A549 (cell line): Measurements from ENCODE around the gene SLX1A. TPM values are rescaled to one million over a fixed set of nuclear protein-coding genes. Genes with fewer than 3 reads are reported as not detected.
A peak's percentile ranks its signal among the peaks of the same experiment; 100 is the strongest.

ENCODE experiments used
- ATAC-seq, 2 experiments: fragments of 200-7000 bp in 1 of 2; fragments of >200 bp in 1 of 2; cut with Nextera tagmentation in 1 of 2; cut with Tn5 transposase in 1 of 2; 3 replicates each; pipeline versions ENCODE4 v1.8.0 to v1.9.1; 2018 to 2020; ENCODE audit warnings: mild to moderate bottlenecking in 1 of 2, moderate library complexity in 1 of 2
- CTCF ChIA-PET: fragments of 300-600 bp; sonication (Branson Sonifier 250); formaldehyde crosslinking; extraction: SDS; loops from one replicate; lab custom pipeline; 2021; ENCODE audit warnings: antibody characterized with exemption, inconsistent platforms; lab: Yijun Ruan, JAX
- POLR2A ChIA-PET: fragments of 350-600 bp; formaldehyde crosslinking; extraction: SDS; loops from one replicate; lab custom pipeline; 2021; ENCODE audit warnings: antibody characterized with exemption, inconsistent platforms; lab: Yijun Ruan, JAX
- DNase-seq, 2 experiments: peaks; one replicate each; pipeline versions ENCODE4 v3.0.0 to v3.0.0-alpha.2; 2011 to 2016; ENCODE audit warnings: low read depth in 1 of 2, low spot score in 1 of 2
- FAIRE-seq: peaks from 2 replicates; lab custom pipeline; 2011; peaks lifted over from hg19 to GRCh38; lab: Jason Lieb, UNC
- H3K27ac ChIP-seq, 2 experiments: fragments of >200 bp; sonication (Bioruptor Twin); formaldehyde crosslinking; 3 replicates each; pipeline ENCODE4 v1.5.1; 2016 to 2017
- H3K4me1 ChIP-seq: fragments of >200 bp; sonication (Bioruptor Twin); formaldehyde crosslinking; 3 replicates; pipeline ENCODE4 v1.6.1; 2016
- H3K4me2 ChIP-seq: fragments of >200 bp; sonication (Bioruptor Twin); formaldehyde crosslinking; 3 replicates; pipeline ENCODE4 v1.6.1; 2016
- H3K4me3 ChIP-seq: fragments of >200 bp; sonication (Bioruptor Twin); formaldehyde crosslinking; 3 replicates; pipeline ENCODE4 v1.5.1; 2016
- H3K9me3 ChIP-seq: fragments of >200 bp; sonication (Bioruptor Twin); formaldehyde crosslinking; 3 replicates; pipeline ENCODE4 v1.6.1; 2016
- CBX2 ChIP-seq: fragments of 200-600 bp; sonication (generic); IDR thresholded peaks from 2 replicates; pipeline ENCODE4 v1.6.1; 2016; ENCODE audit warnings: low read depth, mild to moderate bottlenecking, borderline replicate concordance
- CBX8 ChIP-seq: fragments of 200-600 bp; sonication (generic); IDR thresholded peaks from 2 replicates; pipeline ENCODE4 v1.6.1; 2016
- EP300 ChIP-seq, 2 experiments: fragments of >200 bp; sonication (Bioruptor Twin); formaldehyde crosslinking; IDR thresholded peaks; 2 replicates in 1 of 2; 3 replicates in 1 of 2; pipeline ENCODE4 v1.6.1; 2016 to 2017
- FOSB ChIP-seq: fragments of 250-450 bp; sonication (Bioruptor Pico); IDR thresholded peaks from 2 replicates; pipeline ENCODE4 v1.5.0; 2020; ENCODE audit warnings: mild to moderate bottlenecking, moderate library complexity
- FOSL2 ChIP-seq, 2 experiments: fragments of 450-650 bp in 1 of 2; fragments of >200 bp in 1 of 2; sonication (Bioruptor Twin) in 1 of 2; formaldehyde crosslinking; IDR thresholded peaks; 2 replicates each; pipeline versions ENCODE4 v1.5.0 to v1.6.1; 2016 to 2020; ENCODE audit warnings: mild to moderate bottlenecking in 1 of 2, moderate library complexity in 1 of 2
- GATA3 ChIP-seq: IDR thresholded peaks from 2 replicates; pipeline ENCODE4 v1.6.1; 2012; ENCODE audit warnings: borderline replicate concordance
- HDAC2 ChIP-seq: fragments of 200-600 bp; sonication (generic); IDR thresholded peaks from 2 replicates; pipeline ENCODE4 v1.6.1; 2016
- HOXA7 ChIP-seq: fragments of 250-450 bp; sonication (Bioruptor Pico); IDR thresholded peaks from 2 replicates; pipeline ENCODE4 v1.5.0; 2020; ENCODE audit warnings: mild to moderate bottlenecking, moderate library complexity
- KDM5A ChIP-seq: fragments of 200-600 bp; sonication (generic); IDR thresholded peaks from 2 replicates; pipeline ENCODE4 v1.6.1; 2016; ENCODE audit warnings: antibody characterized with exemption, mild to moderate bottlenecking
- MAZ ChIP-seq: fragments of 150-350 bp; IDR thresholded peaks from 2 replicates; pipeline ENCODE4 v1.6.1; 2014; ENCODE audit warnings: antibody characterized with exemption, low read depth, low read length, borderline replicate concordance
- POLR2AphosphoS2 ChIP-seq: conservative IDR thresholded peaks from 2 replicates; pipeline ENCODE4 v1.6.1; 2012; ENCODE audit warnings: low read length, improper control_type of control experiment, inconsistent platforms
- RAD21 ChIP-seq, 2 experiments: fragments of >200 bp in 1 of 2; sonication (Bioruptor Twin) in 1 of 2; formaldehyde crosslinking in 1 of 2; IDR thresholded peaks in 1 of 2; conservative IDR thresholded peaks in 1 of 2; 2 replicates in 1 of 2; 3 replicates in 1 of 2; pipeline ENCODE4 v1.6.1; 2012 to 2018; ENCODE audit warnings: inconsistent platforms in 1 of 2
- RFX5 ChIP-seq: fragments of 450-650 bp; IDR thresholded peaks from 2 replicates; pipeline ENCODE4 v1.7.1; 2014; ENCODE audit warnings: antibody characterized with exemption, mild to moderate bottlenecking, moderate library complexity
- RNF2 ChIP-seq: fragments of 200-600 bp; sonication (generic); IDR thresholded peaks from 2 replicates; pipeline ENCODE4 v1.6.1; 2016; ENCODE audit warnings: low read depth, mild to moderate bottlenecking, antibody characterized with exemption, moderate library complexity, borderline replicate concordance
- ZNF302 ChIP-seq: fragments of 250-450 bp; sonication (Bioruptor Pico); IDR thresholded peaks from 2 replicates; pipeline ENCODE4 v1.9.0; 2021; ENCODE audit warnings: inconsistent platforms, mild to moderate bottlenecking, moderate library complexity
- WGBS: methylation state at CpG from one replicate; pipeline ENCODE4 v1.1.6; 2017; ENCODE audit errors: missing lambda C conversion rate; 5-methylcytosine and 5-hydroxymethylcytosine counted together
- polyA plus RNA-seq, 4 experiments: library from polyadenylated mRNA; depleted of rRNA in 3 of 4; stranded (reverse); fragments of >200 nt; fragmentation: RNase III in 1 of 4; extraction: RNeasy Plus Mini Kit Qiagen cat#74134 plus additional on column Dnase treatment in 1 of 4; gene quantifications; 2 replicates in 3 of 4; 3 replicates in 1 of 4; pipeline ENCODE4 v1.2.3, GENCODE V29; 2011 to 2017
- TF ChIP-seq, protein P1 (sequence below): fragments of >200 bp; sonication (Bioruptor Twin); formaldehyde crosslinking; IDR thresholded peaks from 2 replicates; pipeline ENCODE4 v1.6.1; 2016
- TF ChIP-seq, protein P2 (sequence below): fragments of 250-450 bp; sonication (Bioruptor Pico); IDR thresholded peaks from 2 replicates; pipeline ENCODE4 v1.5.0; 2020; ENCODE audit warnings: low read depth, mild to moderate bottlenecking, moderate library complexity
- TF ChIP-seq, protein P3 (sequence below): fragments of 250-450 bp; sonication (Bioruptor Pico); IDR thresholded peaks from 2 replicates; pipeline ENCODE4 v1.5.0; 2021; ENCODE audit warnings: mild to moderate bottlenecking, moderate library complexity, borderline replicate concordance

The SLX1A gene
- polyA plus RNA-seq, 2 of the 4 experiments (the other 2 are of a cell fraction): 3.5 to 28.4 TPM

DNA sequence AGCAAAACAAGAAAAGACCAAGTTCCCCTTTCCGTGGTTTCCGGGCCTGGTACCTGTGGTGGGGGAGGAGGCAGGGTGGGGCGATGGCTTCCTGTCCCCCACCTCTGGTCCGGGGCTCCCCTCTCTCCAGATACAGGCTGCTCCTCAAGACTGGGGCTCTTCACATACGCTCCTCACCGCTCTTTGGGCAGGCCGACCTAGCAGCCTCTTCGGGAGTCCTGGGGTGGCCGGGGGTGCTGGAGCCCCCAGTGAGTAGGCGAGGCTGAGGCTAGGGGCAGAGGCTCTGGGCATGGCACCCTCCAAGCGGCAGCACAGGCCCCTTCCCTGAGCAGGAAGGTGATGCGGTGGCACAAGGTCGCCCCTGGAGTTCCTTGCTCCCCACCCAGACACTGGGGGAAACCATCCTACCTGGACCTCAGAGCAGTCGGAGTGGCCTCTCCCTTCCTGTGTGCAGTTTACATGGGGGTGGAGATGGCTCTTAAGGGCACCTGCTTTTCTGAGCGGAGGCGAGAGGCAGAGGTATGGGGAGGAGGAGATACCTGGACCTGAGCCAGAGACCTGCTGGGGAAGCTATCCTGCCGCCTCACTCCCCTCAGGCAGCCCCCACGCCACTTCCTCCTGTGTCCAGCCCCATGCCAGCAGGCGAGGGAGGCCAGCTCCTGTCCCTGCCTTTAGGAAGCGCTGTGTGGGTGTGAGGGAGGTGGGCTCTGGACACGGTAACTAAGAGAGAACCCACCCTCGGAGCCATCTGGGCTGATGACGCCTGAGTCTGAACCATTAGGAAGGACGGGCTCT, 9.4 kb upstream of the SLX1A start (continued):
- TF ChIP-seq HDAC2 (no peak), ZNF302 (CRISPR knock-in tag) (no peak), EP300 (IDR thresholded peaks at IDR 0.05) (no peak)

DNA sequence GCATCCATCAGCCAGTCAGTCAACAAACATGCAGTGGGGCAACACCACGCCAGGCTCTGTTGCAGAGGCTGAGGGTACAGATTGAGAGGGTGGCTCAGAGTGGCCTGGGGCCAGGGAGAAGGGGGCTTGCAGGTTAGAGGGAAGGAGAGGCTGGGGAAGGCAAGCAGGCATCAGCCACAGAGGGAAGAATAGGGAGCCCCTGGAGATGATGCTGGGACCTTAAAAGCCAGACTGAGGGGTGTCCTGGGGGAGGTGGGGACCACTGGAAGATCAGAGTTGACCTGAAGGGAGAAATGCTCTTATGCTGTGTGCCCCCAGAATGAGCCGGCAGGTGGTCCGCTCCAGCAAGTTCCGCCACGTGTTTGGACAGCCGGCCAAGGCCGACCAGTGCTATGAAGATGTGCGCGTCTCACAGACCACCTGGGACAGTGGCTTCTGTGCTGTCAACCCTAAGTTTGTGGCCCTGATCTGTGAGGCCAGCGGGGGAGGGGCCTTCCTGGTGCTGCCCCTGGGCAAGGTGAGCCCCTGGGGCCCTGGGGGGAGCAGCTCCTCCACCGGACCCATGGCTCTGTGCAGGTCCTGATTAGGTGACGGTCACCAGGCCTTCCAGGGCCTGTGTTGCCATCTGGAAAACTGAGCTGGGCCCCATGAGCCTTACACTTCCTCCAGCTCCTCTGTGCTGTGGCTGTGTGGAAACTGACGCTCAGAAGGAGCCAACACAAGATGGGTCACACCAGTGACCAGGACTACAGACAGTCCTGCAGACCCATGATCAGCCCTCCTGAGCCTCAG, 8.6 kb upstream of the SLX1A start:
- H3K9me3 ChIP-seq: no peaks in the 10 kb centered on the region
- H3K4me3 ChIP-seq: no peak overlapping the region
- H3K4me2 ChIP-seq: no peak overlapping the region
- whole genome bisulfite sequencing: 84% methylated on average over 12 of the region's 13 CpGs
- H3K27ac ChIP-seq: peak overlapping the region in 1 of 2 experiments; percentile 29; a peak in 3 of 6 replicates
- peaks cover 20% of the 10 kb centered on the region; the same call in 2 of the 3 replicates for H3K4me1 ChIP-seq
- FAIRE-seq: no peak
- ChIA-PET CTCF (interaction anchor here (0.5 to 1.5 kb wide), 2 partner anchors 94 to 783 kb away, joined by 3 to 4 read pairs; partner anchors contain the start of gene TBX6), POLR2A (no interaction called here)
- DNase-seq: no peak
- no peak for ATAC-seq
- no peak for TF ChIP-seq EP300 (IDR thresholded peaks at IDR 0.05)
- no peak for TF ChIP-seq RNF2
- TF ChIP-seq HOXA7 (CRISPR knock-in tag): no peak
- TF ChIP-seq, protein P1, sequence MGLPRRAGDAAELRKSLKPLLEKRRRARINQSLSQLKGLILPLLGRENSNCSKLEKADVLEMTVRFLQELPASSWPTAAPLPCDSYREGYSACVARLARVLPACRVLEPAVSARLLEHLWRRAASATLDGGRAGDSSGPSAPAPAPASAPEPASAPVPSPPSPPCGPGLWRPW: no peak
- TF ChIP-seq RFX5: no peak
- TF ChIP-seq FOSL2 (IDR thresholded peaks at IDR 0.05): no peak
- TF ChIP-seq FOSL2 (CRISPR knock-in tag; IDR thresholded peaks at IDR 0.05): no peak
- TF ChIP-seq POLR2AphosphoS2: no peak
- TF ChIP-seq, protein P2, sequence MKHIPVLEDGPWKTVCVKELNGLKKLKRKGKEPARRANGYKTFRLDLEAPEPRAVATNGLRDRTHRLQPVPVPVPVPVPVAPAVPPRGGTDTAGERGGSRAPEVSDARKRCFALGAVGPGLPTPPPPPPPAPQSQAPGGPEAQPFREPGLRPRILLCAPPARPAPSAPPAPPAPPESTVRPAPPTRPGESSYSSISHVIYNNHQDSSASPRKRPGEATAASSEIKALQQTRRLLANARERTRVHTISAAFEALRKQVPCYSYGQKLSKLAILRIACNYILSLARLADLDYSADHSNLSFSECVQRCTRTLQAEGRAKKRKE: no peak
- no peak for TF ChIP-seq FOSB
- TF ChIP-seq, all 56 proteins: peak for 0

DNA sequence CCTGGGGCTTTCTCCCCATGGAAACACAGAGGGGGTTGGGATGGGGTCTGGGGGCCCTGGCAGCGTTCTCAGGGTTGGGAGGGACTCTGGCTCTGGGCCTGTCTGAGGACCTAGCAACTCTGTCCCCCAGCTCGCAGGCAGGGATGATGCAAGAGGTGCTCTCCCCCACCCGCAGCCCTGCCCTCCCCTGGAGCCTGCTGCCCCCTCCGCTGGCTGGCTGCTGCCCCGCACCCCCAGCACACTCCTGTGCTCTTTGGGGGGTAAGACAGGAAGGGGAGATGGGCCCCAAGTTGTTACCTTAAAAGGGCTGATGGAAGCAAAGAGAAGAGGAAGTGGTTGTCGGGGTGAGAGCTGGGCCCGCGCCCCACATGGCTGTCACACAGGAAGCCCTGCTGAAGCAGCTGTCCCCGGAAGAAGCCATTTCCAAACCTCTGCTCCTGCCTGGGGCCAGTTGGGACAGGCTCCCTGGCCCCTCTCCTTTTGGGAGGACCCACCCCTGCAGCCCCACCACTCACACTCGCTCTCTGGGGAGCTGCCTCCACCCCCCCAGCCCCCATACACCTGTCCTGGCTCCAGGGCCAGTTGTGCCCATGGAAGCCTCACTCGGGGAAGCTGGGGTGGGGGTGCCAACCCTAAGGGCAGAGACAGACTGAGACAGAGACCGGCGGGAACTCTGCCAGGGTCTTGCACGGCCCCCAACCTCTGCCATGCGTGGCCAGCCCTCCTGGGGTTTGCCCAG, 7.8 kb upstream of the SLX1A start:
- CTCF ChIA-PET: interaction anchor here (1.3 to 1.5 kb wide), 2 partner anchors 30 to 95 kb away, joined by 4 to 5 read pairs; partner anchors contain the start of gene TBX6
- no peak for TF ChIP-seq KDM5A
- TF ChIP-seq HDAC2: no peak
- TF ChIP-seq GATA3: no peak
- no peak for TF ChIP-seq RAD21 (conservative IDR thresholded peaks at IDR 0.05 in 1 of 2, IDR thresholded peaks at IDR 0.05 in 1 of 2)
- TF ChIP-seq, protein P1: no peak
- TF ChIP-seq CBX2: no peak
- no peak for TF ChIP-seq CBX8
- TF ChIP-seq FOSL2 (IDR thresholded peaks at IDR 0.05): no peak
- no peak for TF ChIP-seq FOSL2 (CRISPR knock-in tag; IDR thresholded peaks at IDR 0.05)
- TF ChIP-seq MAZ: no peak
- TF ChIP-seq, protein P3, sequence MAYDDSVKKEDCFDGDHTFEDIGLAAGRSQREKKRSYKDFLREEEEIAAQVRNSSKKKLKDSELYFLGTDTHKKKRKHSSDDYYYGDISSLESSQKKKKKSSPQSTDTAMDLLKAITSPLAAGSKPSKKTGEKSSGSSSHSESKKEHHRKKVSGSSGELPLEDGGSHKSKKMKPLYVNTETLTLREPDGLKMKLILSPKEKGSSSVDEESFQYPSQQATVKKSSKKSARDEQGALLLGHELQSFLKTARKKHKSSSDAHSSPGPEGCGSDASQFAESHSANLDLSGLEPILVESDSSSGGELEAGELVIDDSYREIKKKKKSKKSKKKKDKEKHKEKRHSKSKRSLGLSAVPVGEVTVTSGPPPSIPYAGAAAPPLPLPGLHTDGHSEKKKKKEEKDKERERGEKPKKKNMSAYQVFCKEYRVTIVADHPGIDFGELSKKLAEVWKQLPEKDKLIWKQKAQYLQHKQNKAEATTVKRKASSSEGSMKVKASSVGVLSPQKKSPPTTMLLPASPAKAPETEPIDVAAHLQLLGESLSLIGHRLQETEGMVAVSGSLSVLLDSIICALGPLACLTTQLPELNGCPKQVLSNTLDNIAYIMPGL: no peak
- Histone ChIP-seq H3K4me3 (no peak overlapping the region), H3K4me2 (no peak overlapping the region), H3K9me3 (no peaks in the 10 kb centered on the region), H3K4me1 (peaks cover 20% of the 10 kb centered on the region; the same call in 2 of the 3 replicates), H3K27ac (peak overlapping the region in 1 of 2 experiments; percentile 29; a peak in 3 of 6 replicates)
- POLR2A ChIA-PET: interaction anchor here (0.7 kb wide), 1 partner anchor 90 kb away, joined by 5 read pairs; the partner anchor contains the start of gene YPEL3
- 93% methylated on average over 6 of the region's 15 CpGs for WGBS
- FAIRE-seq: no peak
- DNase-seq: no peak
- no peak for ATAC-seq
